Neural progenitor cell (in vitro differentiated cells): ENCODE data around the gene SNX17. TPM values are rescaled to one million over a fixed set of nuclear protein-coding genes. Genes with fewer than 3 reads are reported as not detected.

Experiments
- DNase-seq: peaks from one replicate; pipeline ENCODE4 v3.0.0-alpha.2; 2016; ENCODE audit warnings: low spot score
- H2AFZ ChIP-seq: fragments of 200-600 bp; sonication (generic); replicated peaks from 2 replicates; pipeline ENCODE4 v1.6.1; 2016; ENCODE audit warnings: antibody characterized with exemption
- H3F3A ChIP-seq: fragments of 200-600 bp; sonication (generic); 2 replicates; pipeline ENCODE4 v1.6.1; 2016; ENCODE audit warnings: antibody characterized with exemption, low read depth
- H3K27ac ChIP-seq: fragments of 200-600 bp; sonication (generic); 2 replicates; pipeline ENCODE4 v1.5.1; 2016; ENCODE audit warnings: mild to moderate bottlenecking
- H3K27me3 ChIP-seq: fragments of 200-600 bp; sonication (generic); 2 replicates; pipeline ENCODE4 v1.6.1; 2016; ENCODE audit warnings: mild to moderate bottlenecking, moderate library complexity
- H3K36me3 ChIP-seq: fragments of 200-600 bp; sonication (generic); 2 replicates; pipeline ENCODE4 v1.5.1; 2016
- H3K4me1 ChIP-seq: fragments of 200-600 bp; sonication (generic); 2 replicates; pipeline ENCODE4 v1.6.1; 2016; ENCODE audit warnings: mixed run types
- H3K4me2 ChIP-seq: fragments of 200-600 bp; sonication (generic); 2 replicates; pipeline ENCODE4 v1.6.1; 2016
- H3K4me3 ChIP-seq: fragments of 200-600 bp; sonication (generic); 2 replicates; pipeline ENCODE4 v1.5.1; 2016
- H3K79me2 ChIP-seq: fragments of 200-600 bp; sonication (generic); 2 replicates; pipeline ENCODE4 v1.6.1; 2016; ENCODE audit warnings: low read depth
- H3K9ac ChIP-seq: fragments of 200-600 bp; sonication (generic); 2 replicates; pipeline ENCODE4 v1.6.1; 2016
- H3K9me3 ChIP-seq: fragments of 200-600 bp; sonication (generic); 2 replicates; pipeline ENCODE4 v1.5.1; 2016; ENCODE audit warnings: low read depth
- H4K20me1 ChIP-seq: fragments of 200-600 bp; sonication (generic); 2 replicates; pipeline ENCODE4 v1.6.1; 2016; ENCODE audit warnings: low read depth
- H3K27ac Mint-ChIP-seq: 3 replicates; pipeline ENCODE4 v1.8.0; 2021; ENCODE audit warnings: mixed read lengths
- H3K27me3 Mint-ChIP-seq: 2 replicates; pipeline ENCODE4 v1.8.0; 2022; ENCODE audit warnings: low read depth, mild to moderate bottlenecking, inconsistent platforms, moderate library complexity, mixed read lengths; ENCODE audit not compliant: insufficient read depth
- H3K36me3 Mint-ChIP-seq: 3 replicates; pipeline ENCODE4 v1.8.0; 2021; ENCODE audit warnings: mixed read lengths
- H3K4me1 Mint-ChIP-seq: 3 replicates; pipeline ENCODE4 v1.8.0; 2021; ENCODE audit warnings: mixed read lengths
- H3K4me3 Mint-ChIP-seq: 3 replicates; pipeline ENCODE4 v1.8.0; 2021; ENCODE audit warnings: mild to moderate bottlenecking, moderate library complexity, mixed read lengths
- H3K9me3 Mint-ChIP-seq: 3 replicates; pipeline ENCODE4 v1.8.0; 2020; ENCODE audit warnings: mixed read lengths
- EZH2 ChIP-seq: fragments of 200-600 bp; sonication (generic); IDR thresholded peaks from 2 replicates; pipeline ENCODE4 v1.6.1; 2017; ENCODE audit warnings: antibody characterized with exemption, mild to moderate bottlenecking, moderate library complexity
- EZH2phosphoT487 ChIP-seq: fragments of 200-600 bp; sonication (generic); IDR thresholded peaks from 2 replicates; pipeline ENCODE4 v1.6.1; 2017; ENCODE audit warnings: antibody characterized with exemption
- total RNA-seq: library from RNA; depleted of rRNA; stranded (reverse); fragments of >200 nt; gene quantifications from 2 replicates; pipeline ENCODE4 v1.2.3, GENCODE V29; 2015; ENCODE audit warnings: low replicate concordance
- TF ChIP-seq, protein P1 (sequence below): fragments of 200-600 bp; sonication (generic); IDR thresholded peaks from 2 replicates; pipeline ENCODE4 v1.5.1; 2017; ENCODE audit warnings: antibody characterized with exemption, mild to moderate bottlenecking

SNX17 gene
- total RNA-seq, 1 donor from 2014 or later = 65.2 TPM

GRCh38 chr2:27373567-27373966 is 3.2 kb downstream of the SNX17 start:
- no peak for DNase-seq
- Histone ChIP-seq H2AFZ (no peak overlapping the region), H3K36me3 (peaks cover 2% of the 10 kb centered on the region), H3K9ac (no peak overlapping the region), H3F3A (peaks cover 24% of the 10 kb centered on the region), H3K4me3 (no peak overlapping the region), H3K27me3 (no peaks in the 10 kb centered on the region), H3K9me3 (no peaks in the 10 kb centered on the region), H3K4me2 (no peak overlapping the region), H3K79me2 (peaks cover 46% of the 10 kb centered on the region), H4K20me1 (peaks cover 23% of the 10 kb centered on the region), H3K4me1 (peaks cover 11% of the 10 kb centered on the region), H3K27ac (no peak overlapping the region)
- peaks cover 29% of the 10 kb centered on the region for H3K36me3 Mint-ChIP-seq
- no peak overlapping the region for H3K27ac Mint-ChIP-seq
- H3K4me3 Mint-ChIP-seq = peak overlapping the region; percentile 48
- H3K27me3 Mint-ChIP-seq = peaks cover 12% of the 10 kb centered on the region
- peaks cover 21% of the 10 kb centered on the region for H3K4me1 Mint-ChIP-seq
- H3K9me3 Mint-ChIP-seq = no peaks in the 10 kb centered on the region
- TF ChIP-seq, protein P1, sequence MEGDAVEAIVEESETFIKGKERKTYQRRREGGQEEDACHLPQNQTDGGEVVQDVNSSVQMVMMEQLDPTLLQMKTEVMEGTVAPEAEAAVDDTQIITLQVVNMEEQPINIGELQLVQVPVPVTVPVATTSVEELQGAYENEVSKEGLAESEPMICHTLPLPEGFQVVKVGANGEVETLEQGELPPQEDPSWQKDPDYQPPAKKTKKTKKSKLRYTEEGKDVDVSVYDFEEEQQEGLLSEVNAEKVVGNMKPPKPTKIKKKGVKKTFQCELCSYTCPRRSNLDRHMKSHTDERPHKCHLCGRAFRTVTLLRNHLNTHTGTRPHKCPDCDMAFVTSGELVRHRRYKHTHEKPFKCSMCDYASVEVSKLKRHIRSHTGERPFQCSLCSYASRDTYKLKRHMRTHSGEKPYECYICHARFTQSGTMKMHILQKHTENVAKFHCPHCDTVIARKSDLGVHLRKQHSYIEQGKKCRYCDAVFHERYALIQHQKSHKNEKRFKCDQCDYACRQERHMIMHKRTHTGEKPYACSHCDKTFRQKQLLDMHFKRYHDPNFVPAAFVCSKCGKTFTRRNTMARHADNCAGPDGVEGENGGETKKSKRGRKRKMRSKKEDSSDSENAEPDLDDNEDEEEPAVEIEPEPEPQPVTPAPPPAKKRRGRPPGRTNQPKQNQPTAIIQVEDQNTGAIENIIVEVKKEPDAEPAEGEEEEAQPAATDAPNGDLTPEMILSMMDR = no peak
- TF ChIP-seq EZH2 (no peak), EZH2phosphoT487 (no peak)

DNA sequence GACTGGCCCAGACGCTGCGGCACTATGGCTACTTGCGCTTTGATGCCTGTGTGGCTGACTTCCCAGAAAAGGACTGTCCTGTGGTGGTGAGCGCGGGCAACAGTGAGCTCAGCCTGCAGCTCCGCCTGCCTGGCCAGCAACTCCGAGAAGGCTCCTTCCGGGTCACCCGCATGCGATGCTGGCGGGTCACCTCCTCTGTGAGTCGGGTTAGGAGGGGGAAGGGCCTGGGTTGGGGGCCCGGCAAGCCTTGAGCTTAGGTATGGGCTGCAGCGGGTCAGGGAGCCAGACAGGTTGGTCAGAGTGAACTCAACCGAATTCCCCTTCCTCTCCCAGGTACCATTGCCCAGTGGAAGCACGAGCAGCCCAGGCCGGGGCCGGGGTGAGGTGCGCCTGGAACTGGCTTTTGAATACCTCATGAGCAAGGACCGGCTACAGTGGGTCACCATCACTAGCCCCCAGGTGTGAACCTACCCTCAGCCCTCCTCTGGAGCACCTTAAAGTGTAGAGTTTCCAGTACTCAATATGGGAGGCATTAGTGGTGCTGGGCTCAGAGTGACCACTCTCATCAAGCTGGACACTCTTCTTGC is 5.2 kb downstream of the SNX17 start:
- Histone ChIP-seq H3K79me2 (peaks cover 49% of the 10 kb centered on the region), H3K4me3 (no peak overlapping the region), H3K9me3 (no peaks in the 10 kb centered on the region), H3K4me1 (peaks cover 13% of the 10 kb centered on the region), H4K20me1 (peaks cover 15% of the 10 kb centered on the region), H3K27me3 (no peaks in the 10 kb centered on the region), H3K4me2 (no peak overlapping the region), H3K36me3 (no peaks in the 10 kb centered on the region), H2AFZ (no peak overlapping the region), H3K27ac (no peak overlapping the region), H3K9ac (no peak overlapping the region), H3F3A (peaks cover 39% of the 10 kb centered on the region)
- no peak for DNase-seq
- TF ChIP-seq EZH2 (no peak), EZH2phosphoT487 (no peak)
- TF ChIP-seq, protein P1 = no peak
- H3K4me3 Mint-ChIP-seq = no peak overlapping the region
- H3K4me1 Mint-ChIP-seq = peaks cover 23% of the 10 kb centered on the region
- H3K27ac Mint-ChIP-seq = no peak overlapping the region
- H3K9me3 Mint-ChIP-seq = no peaks in the 10 kb centered on the region
- peaks cover 34% of the 10 kb centered on the region for H3K36me3 Mint-ChIP-seq
- H3K27me3 Mint-ChIP-seq = peaks cover 20% of the 10 kb centered on the region

DNA sequence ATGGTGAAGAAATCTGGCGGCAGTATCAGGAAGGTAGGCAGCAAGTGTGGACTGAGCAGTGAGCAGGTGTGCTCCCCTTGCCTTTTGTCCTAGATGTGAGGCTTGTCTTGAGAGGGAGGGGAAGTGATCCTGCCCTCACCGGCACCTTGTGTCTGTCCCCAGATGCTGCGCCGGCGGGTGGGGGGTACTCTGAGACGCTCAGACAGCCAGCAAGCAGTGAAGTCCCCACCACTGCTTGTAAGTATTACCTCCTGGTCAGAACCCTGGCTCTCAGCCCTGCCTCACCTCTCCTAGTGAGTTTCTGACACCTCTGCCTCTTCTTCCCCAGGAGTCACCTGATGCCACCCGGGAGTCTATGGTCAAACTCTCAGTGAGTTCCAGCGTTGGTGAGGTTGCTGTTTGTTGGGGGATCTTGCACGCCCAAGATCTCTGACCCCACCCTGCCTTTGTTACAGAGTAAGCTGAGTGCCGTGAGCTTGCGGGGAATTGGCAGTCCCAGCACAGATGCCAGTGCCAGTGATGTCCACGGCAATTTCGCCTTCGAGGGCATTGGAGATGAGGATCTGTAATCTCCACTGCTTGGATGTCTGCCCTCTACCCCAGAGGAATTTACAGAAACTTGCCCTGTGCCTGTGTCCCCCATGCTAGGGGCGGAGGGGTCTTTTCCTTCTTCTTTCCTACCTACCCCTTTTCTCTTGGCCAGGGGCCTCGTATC is 5.9 kb downstream of the SNX17 start:
- Histone ChIP-seq H3K27me3 (no peaks in the 10 kb centered on the region), H3K27ac (no peak overlapping the region), H3F3A (peaks cover 45% of the 10 kb centered on the region), H3K4me2 (no peak overlapping the region), H2AFZ (no peak overlapping the region), H3K4me3 (no peak overlapping the region), H3K79me2 (peaks cover 42% of the 10 kb centered on the region), H3K9me3 (no peaks in the 10 kb centered on the region), H3K36me3 (no peaks in the 10 kb centered on the region), H3K4me1 (peaks cover 12% of the 10 kb centered on the region), H4K20me1 (peaks cover 14% of the 10 kb centered on the region), H3K9ac (no peak overlapping the region)
- TF ChIP-seq, protein P1 = no peak
- no peak for TF ChIP-seq EZH2
- TF ChIP-seq EZH2phosphoT487 = no peak
- Mint-ChIP-seq H3K4me3 (peak overlapping the region; percentile 24), H3K36me3 (peaks cover 37% of the 10 kb centered on the region), H3K27ac (no peak overlapping the region), H3K4me1 (peaks cover 26% of the 10 kb centered on the region), H3K27me3 (peaks cover 18% of the 10 kb centered on the region), H3K9me3 (no peaks in the 10 kb centered on the region)
- DNase-seq = no peak
